NCI-H510A treated with DMSO at 0.1 percent for 48 hours (cell line): ENCODE data around the gene KNCN.
A peak's percentile ranks its signal among the peaks of the same experiment; 100 is the strongest.

Source experiments
- DNase-seq: peaks from one replicate; lab custom pipeline; 2025; lab: John Stamatoyannopoulos, UW

KNCN gene

DNA sequence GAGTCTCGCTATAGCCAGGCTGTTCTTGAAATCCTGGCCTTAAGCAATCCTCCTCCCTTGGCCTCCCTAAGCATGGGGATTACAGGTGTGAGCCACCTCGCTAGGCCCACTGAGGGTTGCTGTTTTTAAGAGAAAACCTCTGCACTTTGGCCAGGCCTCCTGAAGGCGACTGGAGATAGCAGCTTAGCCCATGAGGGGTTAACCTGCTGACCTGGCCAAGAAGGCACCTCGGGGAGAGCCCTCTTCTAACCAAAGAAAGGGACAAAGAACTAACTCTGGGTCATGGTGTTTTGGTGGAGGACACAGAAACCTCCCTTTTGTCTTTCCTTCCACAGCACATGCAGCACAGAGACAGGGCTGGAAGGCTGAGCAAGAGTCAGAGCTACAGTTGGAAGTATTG lies 17.7 kb upstream of the KNCN start:
- DNase-seq = no peak

DNA sequence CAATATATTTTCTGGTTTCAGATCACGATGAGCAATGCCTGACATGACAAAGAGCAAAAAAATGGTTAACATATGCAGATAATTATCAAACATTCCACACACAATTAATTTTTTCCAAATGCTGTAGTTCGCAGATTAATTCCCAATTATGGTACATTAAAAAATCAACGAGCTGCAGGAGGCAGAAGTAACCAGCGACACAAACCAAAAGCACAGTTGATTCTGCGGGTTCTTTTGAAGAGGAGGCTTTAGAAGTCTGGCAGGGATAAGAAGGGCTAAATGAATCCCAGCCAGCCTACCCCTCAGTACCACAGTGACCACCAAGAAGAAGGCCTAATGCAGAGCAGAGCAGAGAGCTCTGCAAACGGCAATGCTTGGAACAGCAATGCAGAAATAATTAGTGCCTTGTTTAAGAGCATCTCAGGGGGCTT lies 17.0 kb upstream of the KNCN start:
- DNase-seq = no peak

DNA sequence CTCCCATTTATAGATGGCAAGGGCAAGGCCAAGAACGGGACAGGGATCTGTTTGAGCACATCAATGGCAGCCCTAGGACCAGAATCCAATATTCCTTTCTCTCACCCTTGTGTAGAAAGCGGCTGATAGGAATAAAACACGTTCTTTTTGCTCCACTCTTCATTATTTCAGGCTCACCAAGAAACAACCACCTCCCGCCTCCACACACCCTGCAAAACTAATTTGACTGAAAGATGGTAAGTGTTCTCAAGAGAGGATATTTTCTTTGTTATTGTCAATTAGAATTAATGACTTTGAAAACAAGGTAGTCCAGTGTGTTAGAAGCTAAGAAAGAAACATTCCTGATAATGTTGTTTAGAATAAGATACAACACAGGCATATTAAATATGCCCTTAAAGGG lies 11.9 kb upstream of the KNCN start:
- DNase-seq = no peak

DNA sequence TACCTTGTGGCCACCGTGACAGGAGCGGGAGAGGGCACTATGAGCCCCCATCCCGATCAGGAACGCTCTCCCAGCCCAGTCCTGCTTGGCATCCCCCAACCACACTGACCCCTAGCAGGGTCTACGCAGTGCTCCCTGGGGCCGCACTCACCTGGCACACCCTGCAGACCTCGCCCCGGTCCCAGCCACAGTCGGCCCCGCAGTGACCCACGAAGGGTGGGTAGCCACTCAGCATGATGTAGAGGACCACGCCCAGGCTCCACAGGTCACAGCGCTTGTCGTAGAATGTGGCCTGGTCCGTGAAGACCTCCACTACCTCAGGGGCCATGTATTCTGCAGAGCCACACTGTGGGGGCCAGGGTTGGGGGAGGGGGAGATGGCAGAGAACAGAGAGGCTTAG lies 11.1 kb upstream of the KNCN start:
- DNase-seq = no peak

DNA sequence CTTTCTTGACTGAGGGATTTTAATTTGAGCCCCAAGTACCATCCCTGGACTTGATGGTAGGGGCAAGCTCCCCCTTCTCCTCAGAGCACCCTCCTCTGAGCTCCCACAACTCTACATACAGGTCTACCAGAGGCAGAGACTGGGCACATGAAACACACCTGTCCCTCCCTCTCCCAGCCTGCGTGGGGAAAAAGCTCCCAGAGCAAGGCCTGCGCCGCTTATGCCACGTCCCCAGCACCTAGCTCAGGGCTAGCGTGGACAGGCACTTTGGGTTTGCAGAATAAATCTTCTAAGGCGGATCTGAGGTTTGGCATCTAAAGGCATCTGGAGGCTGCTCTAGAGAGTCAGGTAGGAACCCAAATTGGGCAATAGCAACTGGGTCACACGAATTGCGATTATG lies 7.5 kb upstream of the KNCN start:
- no peak for DNase-seq

DNA sequence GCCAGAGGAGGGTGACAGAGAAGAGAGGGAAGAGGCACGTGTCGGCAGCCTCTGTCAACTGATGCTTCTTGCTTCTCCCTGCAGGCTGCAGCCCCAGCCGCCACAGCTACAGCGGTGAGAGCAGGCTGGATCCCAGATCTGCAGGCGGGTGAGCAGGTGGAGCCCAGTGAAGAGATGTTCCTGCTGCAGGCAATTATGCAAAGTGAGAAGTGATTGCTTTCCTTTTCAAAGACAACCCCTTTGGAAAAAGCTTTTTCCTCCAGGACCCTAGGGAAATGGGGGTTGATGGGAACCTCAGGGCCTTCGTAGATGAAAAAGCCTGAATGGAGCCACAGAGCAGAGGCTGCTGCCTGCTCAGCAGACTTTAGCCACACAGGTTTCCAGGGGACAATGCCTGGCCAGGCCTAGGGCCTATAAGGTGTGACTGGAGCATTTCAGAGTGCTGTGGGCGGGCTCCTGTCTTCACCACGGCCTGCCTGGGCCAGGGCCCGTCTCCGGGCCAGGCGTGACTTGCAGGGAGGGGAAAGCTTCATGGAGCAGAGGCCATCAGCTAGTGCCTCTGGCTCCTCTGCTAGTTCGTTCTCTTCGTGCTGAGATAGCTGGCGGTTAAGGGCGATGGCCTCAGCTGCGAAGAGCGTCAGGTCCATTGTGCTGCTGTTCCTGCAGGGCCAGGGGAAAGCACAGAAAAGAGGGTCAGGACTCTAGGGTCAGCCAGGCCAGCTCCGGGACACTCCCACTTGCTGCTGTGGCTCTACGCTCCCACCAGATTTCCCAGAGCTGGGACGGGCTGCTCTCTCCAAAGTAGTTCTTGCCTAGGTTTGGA lies 6.9 kb upstream of the KNCN start:
- no peak for DNase-seq

DNA sequence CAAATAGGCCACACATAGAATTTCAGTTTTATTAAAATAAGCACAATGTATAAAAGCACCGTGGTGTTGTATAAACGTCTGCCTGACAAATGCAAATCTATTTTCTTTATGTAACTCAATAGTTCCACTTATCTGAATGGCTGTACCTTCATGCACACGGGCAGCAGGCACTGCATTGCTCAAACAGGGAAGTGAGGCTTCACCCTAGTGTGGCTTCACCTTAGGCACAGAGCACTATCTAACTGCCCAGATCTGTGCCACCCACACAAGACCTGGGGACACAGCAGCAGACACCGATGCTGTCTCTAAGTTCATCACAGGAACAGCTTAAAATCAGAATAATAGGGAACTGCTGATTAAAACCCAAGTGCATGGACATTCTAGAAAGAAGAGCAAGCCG lies 6.0 kb upstream of the KNCN start:
- no peak for DNase-seq

DNA sequence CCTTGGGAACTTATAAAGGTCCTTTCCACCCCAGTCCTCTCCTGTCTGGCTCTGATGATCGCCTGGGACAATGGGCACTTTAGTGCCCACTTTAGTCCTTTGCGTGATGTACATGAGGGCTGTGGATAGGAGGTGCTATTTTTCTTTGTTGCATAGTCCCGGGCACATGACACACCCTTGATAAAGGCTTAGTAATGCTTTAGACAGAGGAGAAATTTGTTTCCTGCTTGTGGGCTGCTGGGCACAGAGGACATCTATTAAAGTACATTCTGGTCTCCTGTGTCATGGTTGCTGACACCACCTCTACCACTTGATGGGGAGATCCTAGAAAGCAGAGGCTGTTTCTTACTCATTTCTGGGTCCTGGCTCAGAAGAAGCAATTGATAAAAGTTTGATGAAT lies 5.4 kb upstream of the KNCN start:
- DNase-seq = no peak

DNA sequence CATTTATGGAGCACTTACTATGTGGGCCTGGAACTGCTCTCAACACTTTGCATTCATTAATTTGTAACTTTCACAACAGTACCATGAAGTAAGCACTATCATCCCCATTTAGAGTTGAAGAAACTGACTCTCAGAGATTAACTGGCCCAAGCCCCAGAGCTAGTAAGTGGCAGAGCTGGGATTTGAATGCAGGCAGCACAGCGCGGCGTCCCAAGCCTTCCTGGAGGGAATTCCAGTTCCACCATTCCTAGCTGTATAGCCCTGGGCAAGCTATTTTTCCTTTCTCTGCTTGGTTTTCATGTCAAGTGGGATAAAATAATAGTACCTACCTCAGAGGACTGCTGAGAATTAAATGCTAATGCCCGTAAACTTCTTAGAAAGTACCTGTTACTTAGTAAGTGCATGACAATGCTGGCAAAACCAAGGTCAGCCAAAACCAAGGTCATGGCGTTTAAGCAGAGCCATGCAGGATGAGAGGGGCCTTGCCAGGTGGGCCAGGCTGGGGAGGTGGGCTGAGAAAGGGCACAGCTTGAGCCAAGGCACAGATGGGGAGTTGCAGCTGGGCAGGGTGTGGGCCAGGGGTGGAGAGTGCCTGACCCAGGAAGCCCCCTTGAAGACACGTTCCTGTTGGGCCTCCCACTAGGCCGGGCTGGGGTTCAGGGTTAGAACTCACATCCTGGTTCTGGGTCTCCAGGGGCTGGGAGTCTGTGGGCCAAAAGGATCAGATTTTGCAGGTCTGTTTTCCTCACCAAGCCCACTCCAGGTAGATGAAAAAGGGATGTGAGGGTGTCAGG lies 4.6 kb upstream of the KNCN start:
- DNase-seq = no peak

DNA sequence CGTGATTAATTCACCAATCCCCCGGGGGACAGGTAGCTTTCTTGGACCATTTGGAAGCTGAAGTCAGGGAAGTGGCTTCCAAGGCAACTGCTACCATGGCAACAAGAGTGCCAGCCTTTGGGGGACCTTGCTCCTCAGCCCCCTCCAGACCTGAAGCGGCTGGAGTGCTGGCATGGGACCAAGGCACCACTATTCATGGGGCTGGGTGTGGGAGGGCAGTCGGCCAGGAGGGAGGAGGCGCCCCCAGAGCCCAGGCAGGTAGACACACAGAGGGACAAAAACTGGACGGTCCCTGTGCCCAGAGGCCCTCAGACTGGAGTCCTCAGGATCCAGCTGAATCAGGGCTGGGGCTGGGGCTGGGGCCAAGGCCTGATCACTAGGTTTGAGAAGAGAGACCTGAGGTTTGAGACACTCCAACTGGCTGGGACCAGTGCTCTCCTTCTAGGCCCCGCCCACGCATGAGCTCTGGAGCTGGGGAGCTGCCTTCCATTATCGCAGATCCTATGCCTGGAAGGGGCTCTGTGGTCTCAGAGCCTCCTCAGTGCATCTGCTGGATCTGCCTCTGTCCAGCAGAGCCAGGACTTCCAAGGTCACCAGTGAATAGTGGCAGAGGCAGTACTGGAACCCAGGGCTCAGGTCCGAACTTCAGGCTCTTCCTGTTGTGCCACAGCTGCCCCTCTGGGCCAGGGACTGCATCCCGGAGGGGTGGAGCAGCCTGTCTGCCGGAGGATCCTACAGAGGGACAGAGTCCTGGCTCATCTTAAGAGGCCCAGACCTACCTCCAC lies 3.3 kb upstream of the KNCN start:
- DNase-seq = no peak

DNA sequence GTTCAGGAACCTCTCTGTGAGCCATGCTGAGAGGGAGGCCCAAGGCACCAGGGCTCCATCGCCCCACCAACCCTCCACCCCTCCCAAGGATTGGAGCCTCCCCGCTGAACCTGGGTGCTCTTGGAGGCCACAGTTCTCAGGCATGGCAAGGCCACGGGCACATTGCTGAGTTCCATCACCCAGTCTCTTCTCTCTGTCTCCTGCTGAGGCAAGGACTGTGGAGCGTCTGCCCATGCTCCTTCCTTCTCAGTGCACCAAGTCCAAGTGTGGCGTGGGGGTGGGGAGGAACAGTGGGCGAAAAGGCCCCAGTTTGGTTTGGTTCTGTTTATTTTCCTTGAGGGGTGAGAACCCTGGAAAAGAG lies 2.8 kb upstream of the KNCN start:
- DNase-seq = no peak

DNA sequence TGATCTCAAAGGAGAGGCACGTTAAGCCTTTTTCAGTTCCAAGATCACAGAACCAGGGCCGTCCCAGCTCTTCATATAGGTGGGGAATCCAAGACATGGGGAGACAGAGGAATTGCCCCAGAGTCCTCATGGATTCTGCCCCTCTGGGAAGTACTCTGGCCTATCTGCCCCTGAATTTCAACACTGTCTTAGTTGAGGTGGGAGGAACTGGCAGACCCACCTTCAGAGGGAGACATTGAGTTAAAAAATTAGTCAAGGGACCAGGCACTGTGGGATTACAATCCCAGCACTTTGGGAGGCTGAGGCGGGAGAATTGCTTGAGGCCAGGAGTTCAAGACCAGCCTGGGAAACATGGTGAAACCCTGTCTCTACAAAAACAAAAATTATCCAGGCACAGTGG lies 2.1 kb upstream of the KNCN start:
- DNase-seq = no peak

DNA sequence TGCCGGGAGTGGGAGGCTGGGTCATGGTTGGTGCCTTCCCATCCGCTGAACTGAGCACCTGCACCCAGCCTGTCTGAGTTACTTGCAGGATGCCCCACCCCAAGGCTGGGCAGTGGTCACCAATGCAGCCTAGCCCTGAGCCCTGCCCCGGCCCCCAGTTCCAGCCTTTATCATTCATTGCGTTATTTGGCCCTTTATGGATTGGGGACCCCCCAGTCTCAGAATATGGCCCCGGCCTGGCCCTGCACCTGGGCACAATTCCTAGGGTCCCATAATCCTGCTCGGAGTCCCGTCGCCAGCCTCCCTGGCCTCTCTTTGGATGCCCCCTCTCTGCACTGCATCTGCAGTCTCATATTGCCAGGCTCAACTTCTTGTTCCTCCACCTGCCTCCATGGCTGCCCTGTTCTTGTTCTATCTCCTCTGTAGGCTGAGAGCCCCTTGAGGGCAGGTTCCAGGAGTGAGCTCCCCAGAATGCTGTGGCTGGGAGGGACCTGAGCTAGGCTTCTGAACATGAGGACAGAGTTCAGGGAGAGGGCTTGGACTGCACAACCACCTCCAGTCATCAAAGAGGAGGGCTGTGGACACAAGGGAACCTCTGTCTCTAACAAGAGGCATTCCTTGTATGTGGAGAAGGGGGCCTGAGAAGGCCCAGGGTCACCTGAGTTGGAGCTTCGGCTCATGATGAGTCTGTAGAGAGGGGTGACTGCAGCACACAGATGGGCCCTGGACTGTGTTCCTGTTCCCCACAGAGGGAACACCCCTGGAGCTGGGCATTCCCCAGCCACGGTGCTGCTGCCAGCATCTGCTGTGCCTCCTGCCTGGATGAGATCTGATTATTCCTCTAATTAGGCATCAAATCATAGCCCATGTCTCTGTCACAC lies 1.1 kb upstream of the KNCN start:
- DNase-seq = no peak

DNA sequence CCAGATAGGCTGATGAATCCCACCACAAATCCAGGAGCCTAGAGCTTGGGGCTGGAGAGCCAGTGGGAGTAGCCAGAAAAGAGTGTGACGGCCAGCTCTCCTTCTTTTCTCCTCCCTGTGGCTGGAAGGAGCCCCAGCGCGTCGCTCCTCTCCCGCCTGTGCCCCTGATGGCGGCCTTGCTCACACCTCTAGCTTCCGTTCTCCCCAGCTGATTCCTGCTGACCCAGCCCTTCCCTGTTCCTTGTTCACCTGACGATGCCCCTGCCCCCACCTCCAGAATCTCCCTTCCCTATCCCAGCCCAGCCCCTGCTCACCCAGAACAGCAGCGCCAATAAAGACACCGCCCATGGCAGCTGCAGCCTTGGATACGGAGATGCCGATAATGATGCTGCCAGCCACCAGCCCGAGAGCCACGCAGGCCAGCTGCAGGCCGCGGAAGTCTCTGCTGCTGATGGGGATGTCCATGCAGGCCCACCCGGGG lies 656 bp downstream of the KNCN start:
- no peak for DNase-seq

DNA sequence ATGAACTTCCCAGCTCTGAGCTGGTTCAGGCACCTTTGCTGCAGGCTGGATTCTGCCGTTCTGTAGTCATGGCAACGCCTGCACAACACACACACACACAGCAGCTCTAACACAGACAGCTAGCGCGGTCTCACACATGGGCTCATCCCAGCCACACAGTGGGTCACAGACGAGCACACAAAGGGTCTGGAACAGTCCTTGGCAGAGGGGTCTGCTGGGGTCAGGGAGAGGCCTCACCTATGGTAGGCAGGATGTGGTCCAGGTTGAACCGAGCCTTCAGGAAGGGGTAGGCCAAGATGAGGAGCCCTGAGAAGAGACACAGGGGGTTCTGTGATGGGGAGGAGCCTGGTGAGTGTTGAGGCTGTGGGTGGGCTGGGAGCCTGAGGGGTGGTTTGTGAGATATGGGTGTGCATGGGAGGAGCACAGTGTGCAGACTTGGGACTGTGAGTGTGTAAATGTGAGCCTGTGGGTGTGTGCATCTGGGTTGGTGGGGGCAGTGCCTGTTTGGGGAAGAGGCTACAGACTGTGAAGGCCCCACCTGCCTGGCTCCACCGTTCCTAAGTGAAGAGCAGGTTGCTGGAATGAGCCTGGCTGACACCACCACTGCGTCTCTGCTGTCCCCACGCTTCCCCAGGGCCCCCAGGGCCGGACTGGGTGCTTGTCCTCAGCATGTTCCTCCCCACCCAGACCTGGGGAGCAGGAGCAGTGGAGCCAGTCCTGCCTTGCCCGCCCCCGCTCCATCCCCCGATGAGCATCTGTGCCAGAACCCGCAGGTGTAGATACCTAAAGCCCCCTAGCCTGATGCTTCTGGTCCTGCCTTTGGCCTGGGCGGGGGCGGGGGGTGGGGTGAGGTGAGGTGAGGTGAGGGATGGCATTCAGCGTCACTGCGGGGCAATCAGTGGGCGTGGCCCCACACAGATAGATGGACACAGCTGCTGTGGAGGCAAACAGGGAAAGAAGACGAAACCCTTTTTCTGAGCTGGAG lies 1.5 kb downstream of the KNCN start:
- DNase-seq = no peak

DNA sequence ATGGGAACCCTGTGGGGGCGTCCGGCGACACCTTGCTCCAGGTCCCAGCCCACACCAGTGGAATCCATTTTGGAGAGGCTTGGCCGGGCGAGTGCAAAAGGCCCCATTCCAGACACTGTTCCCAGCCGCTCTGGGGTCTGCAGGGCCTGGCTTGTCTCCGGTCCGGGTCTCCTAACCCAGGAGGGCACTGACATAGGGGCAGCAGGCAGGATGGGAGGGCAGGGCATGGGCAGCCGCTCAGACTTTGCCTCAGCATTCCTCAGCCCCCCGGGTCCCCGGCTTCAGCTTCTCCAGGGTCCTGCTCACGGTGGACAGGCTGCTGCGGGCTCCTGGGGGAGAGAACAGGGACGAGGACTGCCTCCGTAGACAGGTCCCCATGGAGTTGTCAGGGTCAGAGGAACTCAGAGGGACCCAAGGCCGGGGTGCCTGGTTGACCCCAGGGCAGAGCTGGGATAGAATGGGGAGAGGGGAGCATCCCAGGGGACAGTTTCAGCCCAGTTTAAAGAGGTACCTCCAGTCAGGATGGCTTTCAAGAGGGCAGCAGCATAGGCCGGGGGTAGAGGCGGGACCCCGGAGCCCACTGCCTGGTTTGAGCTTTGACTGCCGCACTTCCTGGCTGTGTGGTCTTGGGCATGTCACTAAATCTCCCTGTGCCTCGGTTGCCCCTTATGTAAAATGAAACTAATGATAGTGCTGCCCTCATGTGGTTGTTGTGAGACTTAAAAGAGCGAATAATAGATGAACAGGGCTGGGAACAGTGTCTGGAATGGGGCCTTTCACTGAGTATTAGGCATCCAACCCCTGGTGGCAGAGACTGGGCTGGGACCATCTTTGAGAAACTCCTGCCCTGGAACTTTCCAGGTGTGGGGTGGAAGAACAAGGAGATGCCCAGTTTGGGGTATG lies 3.7 kb downstream of the KNCN start:
- peak; percentile 50 for DNase-seq

DNA sequence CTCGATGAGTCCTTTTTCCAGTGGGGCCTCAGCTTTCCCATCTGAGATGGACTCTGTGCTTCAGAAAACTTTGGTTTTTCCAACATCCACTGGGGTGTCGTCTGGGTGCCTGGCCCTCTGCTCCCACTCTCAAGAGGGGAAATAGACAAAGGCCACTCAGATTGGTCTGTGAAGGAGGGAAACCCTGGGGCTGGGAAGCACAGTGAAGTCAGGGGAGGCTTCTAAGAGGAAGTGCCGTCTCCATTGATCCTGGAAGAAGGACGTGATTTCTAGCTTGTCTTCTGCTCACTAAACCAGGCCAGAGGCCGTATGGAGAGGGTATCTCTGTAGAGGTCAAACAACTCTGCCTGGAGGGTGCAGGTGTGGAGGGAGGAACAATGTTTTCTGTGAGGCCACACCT lies 5.2 kb downstream of the KNCN start:
- DNase-seq = no peak

DNA sequence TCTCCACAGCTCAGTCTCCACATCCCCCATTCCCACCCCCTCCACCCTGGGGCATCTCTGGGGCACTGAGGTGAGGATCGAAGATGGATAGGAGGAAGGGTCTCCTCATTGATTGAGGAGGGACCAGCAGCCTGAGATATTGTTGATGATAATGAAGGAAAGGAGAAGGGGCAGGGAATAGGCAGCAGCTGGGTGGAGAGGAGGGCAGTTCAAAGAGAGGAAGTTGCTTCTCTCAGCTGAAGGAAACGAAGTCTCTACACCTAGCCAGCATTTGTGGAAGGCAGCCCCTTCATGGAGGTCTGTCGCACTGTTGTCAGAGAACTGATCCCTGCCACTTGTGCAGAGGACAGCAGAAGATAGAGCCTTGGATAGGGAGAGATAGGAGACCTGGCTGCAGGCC lies 5.7 kb downstream of the KNCN start:
- DNase-seq = no peak

DNA sequence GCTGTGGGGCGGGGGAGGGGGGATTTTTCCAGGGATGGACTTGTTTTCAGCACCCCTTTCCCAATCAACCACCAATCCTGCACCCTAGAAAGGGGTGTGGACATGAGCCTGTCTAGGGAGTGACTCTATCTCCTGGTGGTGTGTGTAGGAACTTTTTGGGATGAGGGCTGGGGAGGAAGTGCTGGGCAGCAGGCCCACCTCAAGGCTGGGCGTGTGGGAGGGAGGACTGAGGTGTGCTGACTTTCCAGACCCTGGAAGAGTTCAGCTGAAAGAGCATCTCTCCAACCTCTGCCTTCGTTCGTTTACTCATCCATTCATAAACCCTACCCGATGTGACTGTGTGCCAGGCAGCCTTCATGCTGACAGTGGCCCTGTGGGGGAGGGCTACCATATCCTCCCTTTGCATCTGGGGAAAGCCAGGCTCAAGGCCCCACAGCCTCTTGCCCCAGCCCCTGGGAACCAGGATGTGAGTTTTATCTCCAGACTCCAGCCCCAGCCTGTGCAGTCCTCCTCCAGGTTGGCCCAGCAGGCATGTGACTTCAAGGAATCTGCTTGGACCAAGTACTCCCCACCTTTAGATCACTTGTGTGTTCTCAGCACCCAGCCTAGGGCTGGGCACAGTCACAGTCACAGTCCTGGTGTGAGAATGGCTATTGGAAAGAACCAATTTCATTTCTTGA lies 6.7 kb downstream of the KNCN start:
- no peak for DNase-seq
